IMR-90 (cell line): Measurements from ENCODE around the gene CDH13. TPM values are rescaled to one million over a fixed set of nuclear protein-coding genes. Genes with fewer than 3 reads are reported as not detected.

ENCODE experiments used
- ATAC-seq: fragments of 200-7000 bp; cut with Tn5 transposase; 2 replicates; pipeline ENCODE4 v1.9.1; 2020; ENCODE audit warnings: low read depth, mild to moderate bottlenecking, moderate library complexity
- BruUV-seq: library from RNA; stranded (reverse); fragments of 400-500 nt; replicated peaks from 2 replicates; lab custom pipeline; 2021; lab: Mats Ljungman, UMichigan
- CTCF ChIA-PET: fragments of 300-600 bp; formaldehyde crosslinking; extraction: SDS; loops from one replicate; lab custom pipeline; 2021; ENCODE audit warnings: antibody characterized with exemption; lab: Yijun Ruan, JAX
- POLR2A ChIA-PET: fragments of 300-600 bp; sonication (Branson Sonifier 250); formaldehyde crosslinking; loops from one replicate; lab custom pipeline; 2022; ENCODE audit warnings: antibody characterized with exemption; ENCODE audit not compliant: unreplicated experiment; lab: Charles Lee
- DNase-seq: peaks from one replicate; pipeline ENCODE4 v3.0.0; 2013
- H2AFZ ChIP-seq: replicated peaks from 2 replicates; pipeline ENCODE3; 2013; ENCODE audit warnings: low read length, mild to moderate bottlenecking; ENCODE audit not compliant: poor library complexity
- H2AK5ac ChIP-seq: 2 replicates; pipeline ENCODE4 v1.6.1; 2013; ENCODE audit warnings: low read depth, low read length, inconsistent platforms
- H2AK9ac ChIP-seq: replicated peaks from 2 replicates; pipeline ENCODE3; 2013; ENCODE audit warnings: mild to moderate bottlenecking, low read depth, low read length, moderate library complexity; ENCODE audit not compliant: poor library complexity
- H2BK120ac ChIP-seq: 2 replicates; pipeline ENCODE4 v1.6.1; 2013; ENCODE audit warnings: low read depth, low read length, inconsistent platforms
- H2BK15ac ChIP-seq: 3 replicates; pipeline ENCODE4 v1.6.1; 2013; ENCODE audit warnings: low read depth, low read length, inconsistent platforms
- H2BK20ac ChIP-seq: 2 replicates; pipeline ENCODE4 v1.6.1; 2013; ENCODE audit warnings: low read depth, mild to moderate bottlenecking, inconsistent platforms, low read length, moderate library complexity
- H2BK5ac ChIP-seq: 2 replicates; pipeline ENCODE4 v1.6.1; 2013; ENCODE audit warnings: mild to moderate bottlenecking, low read depth, low read length, inconsistent platforms; ENCODE audit not compliant: poor library complexity, severe bottlenecking
- H3K14ac ChIP-seq: replicated peaks from 2 replicates; pipeline ENCODE4 v1.6.1; 2013; ENCODE audit warnings: low read depth, low read length, inconsistent platforms
- H3K18ac ChIP-seq: 2 replicates; pipeline ENCODE4 v1.6.1; 2013; ENCODE audit warnings: low read depth, low read length, control low read depth
- H3K23ac ChIP-seq: 2 replicates; pipeline ENCODE4 v1.6.1; 2013; ENCODE audit warnings: low read depth, low read length, inconsistent platforms
- H3K27ac ChIP-seq: 2 replicates; pipeline ENCODE4 v1.5.1; 2013; ENCODE audit warnings: mild to moderate bottlenecking, control low read depth, low read length; ENCODE audit not compliant: insufficient read depth
- H3K27me3 ChIP-seq: 2 replicates; pipeline ENCODE4 v1.6.1; 2013; ENCODE audit warnings: low read length; ENCODE audit not compliant: control insufficient read depth, insufficient read depth
- H3K36me3 ChIP-seq: 2 replicates; pipeline ENCODE4 v1.6.1; 2013; ENCODE audit warnings: low read length, mixed read lengths; ENCODE audit not compliant: control insufficient read depth, insufficient read depth
- H3K4ac ChIP-seq: 2 replicates; pipeline ENCODE4 v1.6.1; 2013; ENCODE audit warnings: low read depth, low read length, inconsistent platforms
- H3K4me1 ChIP-seq: 2 replicates; pipeline ENCODE4 v1.6.1; 2013; ENCODE audit warnings: low read length, mixed read lengths; ENCODE audit not compliant: control insufficient read depth, insufficient read depth
- H3K4me2 ChIP-seq: 2 replicates; pipeline ENCODE4 v1.6.1; 2013; ENCODE audit warnings: low read depth, mild to moderate bottlenecking, control low read depth, low read length, moderate library complexity
- H3K4me3 ChIP-seq: 2 replicates; pipeline ENCODE4 v1.5.1; 2013; ENCODE audit warnings: low read depth, mild to moderate bottlenecking, control low read depth, low read length, moderate library complexity; ENCODE audit not compliant: insufficient read depth
- H3K56ac ChIP-seq: 2 replicates; pipeline ENCODE4 v1.6.1; 2013; ENCODE audit warnings: low read length, inconsistent platforms; ENCODE audit not compliant: insufficient read depth; ENCODE audit errors: extremely low read depth
- H3K79me1 ChIP-seq, 2 experiments: 2 replicates each; pipeline ENCODE4 v1.6.1; 2013; ENCODE audit warnings: low read length in 2 of 2, inconsistent platforms in 1 of 2, low read depth in 1 of 2
- H3K9ac ChIP-seq: 2 replicates; pipeline ENCODE4 v1.6.1; 2013; ENCODE audit warnings: low read depth, low read length, control low read depth
- H3K9me1 ChIP-seq: 2 replicates; pipeline ENCODE4 v1.6.1; 2013; ENCODE audit warnings: low read length, inconsistent platforms; ENCODE audit not compliant: insufficient read depth
- H3K9me3 ChIP-seq: 2 replicates; pipeline ENCODE4 v1.6.1; 2013; ENCODE audit warnings: low read length; ENCODE audit not compliant: control insufficient read depth, insufficient read depth
- H4K20me1 ChIP-seq: 2 replicates; pipeline ENCODE4 v1.6.1; 2013; ENCODE audit warnings: low read length, inconsistent platforms; ENCODE audit not compliant: insufficient read depth
- H4K5ac ChIP-seq: 2 replicates; pipeline ENCODE4 v1.6.1; 2013; ENCODE audit warnings: mild to moderate bottlenecking, low read depth, low read length, control low read depth
- H4K8ac ChIP-seq, 2 experiments: 2 replicates each; pipeline ENCODE4 v1.6.1; 2013; ENCODE audit warnings: low read depth in 2 of 2, low read length in 2 of 2, control low read depth in 1 of 2, inconsistent platforms in 1 of 2
- H4K91ac ChIP-seq: 2 replicates; pipeline ENCODE4 v1.6.1; 2013; ENCODE audit warnings: low read depth, low read length, inconsistent platforms; ENCODE audit not compliant: insufficient read depth
- CHD1 ChIP-seq: IDR thresholded peaks from 2 replicates; pipeline ENCODE4 v1.6.1; 2012; ENCODE audit warnings: low read depth, low read length, improper control_type of control experiment
- CTCF ChIP-seq: conservative IDR thresholded peaks from 2 replicates; pipeline ENCODE4 v1.5.1; 2012; ENCODE audit warnings: mild to moderate bottlenecking, low read depth, low read length, improper control_type of control experiment
- FOS ChIP-seq: fragments of 150-350 bp; IDR thresholded peaks from 2 replicates; pipeline ENCODE4 v1.6.1; 2016; ENCODE audit warnings: low read depth, low read length
- MAZ ChIP-seq: IDR thresholded peaks from 2 replicates; pipeline ENCODE4 v1.6.1; 2012; ENCODE audit warnings: low read depth, mild to moderate bottlenecking, low read length, improper control_type of control experiment, moderate library complexity, borderline replicate concordance
- MXI1 ChIP-seq: IDR thresholded peaks from 2 replicates; pipeline ENCODE4 v1.6.1; 2012; ENCODE audit warnings: low read depth, mild to moderate bottlenecking, low read length, moderate library complexity, borderline replicate concordance
- NFE2L2 ChIP-seq: fragments of 150-350 bp; IDR thresholded peaks from 2 replicates; pipeline ENCODE4 v1.6.1; 2016; ENCODE audit warnings: low read depth, mild to moderate bottlenecking, low read length
- POLR2A ChIP-seq: IDR thresholded peaks from 2 replicates; pipeline ENCODE4 v1.6.1; 2012; ENCODE audit warnings: mild to moderate bottlenecking, low read depth, low read length
- RAD21 ChIP-seq: IDR thresholded peaks from 2 replicates; pipeline ENCODE4 v1.6.1; 2012; ENCODE audit warnings: low read length, improper control_type of control experiment
- RCOR1 ChIP-seq: IDR thresholded peaks from 2 replicates; pipeline ENCODE4 v1.6.1; 2012; ENCODE audit warnings: mild to moderate bottlenecking, low read length, improper control_type of control experiment; ENCODE audit not compliant: insufficient replicate concordance
- RFX5 ChIP-seq: IDR thresholded peaks from 2 replicates; pipeline ENCODE4 v1.8.0; 2012; ENCODE audit warnings: low read depth, mild to moderate bottlenecking, low read length, moderate library complexity
- SMC3 ChIP-seq: fragments of 150-350 bp; IDR thresholded peaks from 2 replicates; pipeline ENCODE4 v1.6.1; 2016; ENCODE audit warnings: low read depth, mild to moderate bottlenecking, antibody characterized with exemption, low read length, moderate library complexity
- dilution Hi-C: fragments of 300-500 bp; cut with HindIII; formaldehyde crosslinking; loops from one replicate; pipeline ENCODE4 v1.14.3; 2018; ENCODE audit warnings: low sequenced_read_pairs; ENCODE audit not compliant: unreplicated experiment
- in situ Hi-C: fragments of 300-500 bp; cut with MboI; formaldehyde crosslinking; loops from 3 replicates; pipeline ENCODE4 v1.14.3; 2019; ENCODE audit warnings: low sequenced_read_pairs, inconsistent platforms, mixed read lengths
- intact Hi-C: fragments of 100-400 bp; cut with micrococcal nuclease; formaldehyde crosslinking; loops from 2 replicates; pipeline ENCODE4 v1.10.0; 2022
- polyA plus RNA-seq, 3 experiments: library from polyadenylated mRNA; depleted of rRNA; stranded (reverse); fragments of >200 nt; gene quantifications; 2 replicates each; pipeline ENCODE4 v1.2.3, GENCODE V29; 2012; ENCODE audit warnings: low replicate concordance in 1 of 3
- total RNA-seq: library from RNA; depleted of rRNA; stranded (reverse); fragments of >200 nt; gene quantifications from 2 replicates; pipeline ENCODE4 v1.2.3, GENCODE V29; 2012
- TF ChIP-seq, protein P1 (sequence below): fragments of 150-350 bp; IDR thresholded peaks from 2 replicates; pipeline ENCODE4 v1.6.1; 2016; ENCODE audit warnings: low read depth, mild to moderate bottlenecking, low read length, moderate library complexity, borderline replicate concordance
- TF ChIP-seq, protein P2 (sequence below): fragments of 150-350 bp; IDR thresholded peaks from 2 replicates; pipeline ENCODE4 v1.6.1; 2017; ENCODE audit warnings: mild to moderate bottlenecking, antibody characterized with exemption, low read length, low read depth

Gene CDH13
- total and polyA plus RNA-seq, 2 of the 4 experiments (the other 2 are of a cell fraction), result 61.6 to 74.7 TPM

DNA sequence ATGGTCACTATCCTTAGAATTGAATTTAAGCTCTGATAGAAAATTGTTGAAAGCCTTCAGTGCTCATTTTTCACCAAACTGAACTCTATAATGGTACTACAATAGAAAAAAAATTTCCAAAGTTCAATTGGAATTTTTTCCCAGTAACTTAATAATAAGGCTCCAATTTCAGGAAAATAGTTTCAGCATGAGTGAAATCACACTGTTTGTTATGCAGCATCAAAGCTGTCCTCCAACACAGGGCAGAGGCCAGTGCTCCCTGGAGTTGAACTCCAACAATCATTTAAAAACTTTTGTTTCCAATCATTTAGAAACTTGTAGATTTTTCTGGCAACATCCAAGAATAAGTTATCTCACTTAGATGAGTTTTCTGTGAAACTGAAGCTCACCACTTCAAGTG, 1077.9 kb downstream of the CDH13 start:
- H3K4me3 ChIP-seq, result no peak overlapping the region
- no peak overlapping the region for H2AK5ac ChIP-seq
- H3K27ac ChIP-seq, result no peak overlapping the region
- H4K5ac ChIP-seq, result no peak overlapping the region
- H2AK9ac ChIP-seq, result no peak overlapping the region
- ATAC-seq, result no peak
- no peak overlapping the region for H2BK120ac ChIP-seq
- no peak overlapping the region for H2BK5ac ChIP-seq
- no peaks in the 10 kb centered on the region; the same call in 1 of the 2 replicates for H3K9me3 ChIP-seq
- H3K4ac ChIP-seq, result no peak overlapping the region
- H3K9me1 ChIP-seq, result peaks cover 5% of the 10 kb centered on the region; the same call in 1 of the 2 replicates
- intact Hi-C loops (no loop called here), dilution Hi-C loops (no loop called here), in situ Hi-C loops (no loop called here)
- no peaks in the 10 kb centered on the region for H3K79me1 ChIP-seq
- TF ChIP-seq CHD1, result no peak
- TF ChIP-seq NFE2L2, result no peak
- TF ChIP-seq CTCF, result no peak
- no peak for TF ChIP-seq SMC3
- TF ChIP-seq RCOR1, result no peak
- no peak for TF ChIP-seq FOS
- no peak for TF ChIP-seq MXI1
- TF ChIP-seq RAD21, result no peak
- TF ChIP-seq MAZ, result no peak
- TF ChIP-seq, protein P1, sequence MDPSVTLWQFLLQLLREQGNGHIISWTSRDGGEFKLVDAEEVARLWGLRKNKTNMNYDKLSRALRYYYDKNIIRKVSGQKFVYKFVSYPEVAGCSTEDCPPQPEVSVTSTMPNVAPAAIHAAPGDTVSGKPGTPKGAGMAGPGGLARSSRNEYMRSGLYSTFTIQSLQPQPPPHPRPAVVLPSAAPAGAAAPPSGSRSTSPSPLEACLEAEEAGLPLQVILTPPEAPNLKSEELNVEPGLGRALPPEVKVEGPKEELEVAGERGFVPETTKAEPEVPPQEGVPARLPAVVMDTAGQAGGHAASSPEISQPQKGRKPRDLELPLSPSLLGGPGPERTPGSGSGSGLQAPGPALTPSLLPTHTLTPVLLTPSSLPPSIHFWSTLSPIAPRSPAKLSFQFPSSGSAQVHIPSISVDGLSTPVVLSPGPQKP, result no peak
- TF ChIP-seq RFX5, result no peak
- TF ChIP-seq, protein P2, sequence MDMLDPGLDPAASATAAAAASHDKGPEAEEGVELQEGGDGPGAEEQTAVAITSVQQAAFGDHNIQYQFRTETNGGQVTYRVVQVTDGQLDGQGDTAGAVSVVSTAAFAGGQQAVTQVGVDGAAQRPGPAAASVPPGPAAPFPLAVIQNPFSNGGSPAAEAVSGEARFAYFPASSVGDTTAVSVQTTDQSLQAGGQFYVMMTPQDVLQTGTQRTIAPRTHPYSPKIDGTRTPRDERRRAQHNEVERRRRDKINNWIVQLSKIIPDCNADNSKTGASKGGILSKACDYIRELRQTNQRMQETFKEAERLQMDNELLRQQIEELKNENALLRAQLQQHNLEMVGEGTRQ, result no peak
- TF ChIP-seq POLR2A, result no peak
- no peak for DNase-seq
- H3K9ac ChIP-seq, result no peak overlapping the region
- no peak overlapping the region for H4K8ac ChIP-seq
- H4K20me1 ChIP-seq, result no peaks in the 10 kb centered on the region
- H3K14ac ChIP-seq, result no peak overlapping the region
- H3K4me1 ChIP-seq, result no peaks in the 10 kb centered on the region
- H3K27me3 ChIP-seq, result no peaks in the 10 kb centered on the region
- no peak overlapping the region for H3K23ac ChIP-seq
- BruUV-seq, result no TSS peak
- ChIA-PET POLR2A (no interaction called here), CTCF (no interaction called here)
- H2BK15ac ChIP-seq, result no peak overlapping the region
- no peak overlapping the region for H3K4me2 ChIP-seq
- H2BK20ac ChIP-seq, result no peak overlapping the region
- no peak overlapping the region for H4K91ac ChIP-seq
- H2AFZ ChIP-seq, result no peak overlapping the region
- no peak overlapping the region for H3K56ac ChIP-seq
- H3K18ac ChIP-seq, result no peak overlapping the region
- H3K36me3 ChIP-seq, result no peaks in the 10 kb centered on the region
